ENCODE results near the gene ZC3H14.

The ZC3H14 gene

DNA sequence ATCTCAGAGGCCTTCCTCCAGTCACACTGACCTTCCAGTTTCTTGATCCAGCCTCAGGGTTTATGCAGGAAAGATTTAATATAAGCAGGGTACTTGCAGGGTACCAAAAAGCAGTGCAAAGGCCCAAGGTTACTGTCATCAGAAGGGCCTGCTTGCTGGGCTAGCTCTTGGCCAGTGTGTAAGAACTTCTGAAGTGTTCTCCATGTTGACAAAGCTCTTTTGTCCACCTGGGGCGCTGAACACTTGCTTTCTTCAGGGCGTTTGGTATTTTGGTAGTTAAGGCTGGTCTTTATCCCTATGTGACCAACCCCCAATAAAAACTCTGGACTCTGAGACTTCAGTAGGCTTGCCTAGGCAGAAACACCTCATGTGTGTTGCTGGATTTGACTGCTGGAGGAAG is 69.7 kb downstream of the ZC3H14 start:
- Histone ChIP-seq H3K9ac (ENCODE audit: low read length) (no peak overlapping the region), H3K4me1 (ENCODE audit: insufficient read depth, low read length, severe bottlenecking) (no peaks in the 10 kb centered on the region), H3K27ac (ENCODE audit: low read depth, low read length, poor library complexity, severe bottlenecking) (no peak overlapping the region), H3K9me2 (ENCODE audit: low read depth, low read length) (no peaks in the 10 kb centered on the region), H2AFZ (ENCODE audit: low read length) (no peak overlapping the region), H3K79me2 (ENCODE audit: insufficient read depth, low read length) (no peaks in the 10 kb centered on the region), H3K4me2 (ENCODE audit: low read length) (no peak overlapping the region), H3K9me3 (ENCODE audit: low read length) (no peaks in the 10 kb centered on the region), H3K27me3 (ENCODE audit: insufficient read depth, low read length) (no peaks in the 10 kb centered on the region), H3K36me3 (ENCODE audit: insufficient read depth, low read length) (no peaks in the 10 kb centered on the region), H4K20me1 (ENCODE audit: insufficient read depth, low read length) (no peaks in the 10 kb centered on the region), H3F3A (ENCODE audit: insufficient read depth, low read length) (no peaks in the 10 kb centered on the region), H3K4me3 (ENCODE audit: low read depth, low read length, poor library complexity, severe bottlenecking) (no peak overlapping the region)
- TF ChIP-seq, protein P1, sequence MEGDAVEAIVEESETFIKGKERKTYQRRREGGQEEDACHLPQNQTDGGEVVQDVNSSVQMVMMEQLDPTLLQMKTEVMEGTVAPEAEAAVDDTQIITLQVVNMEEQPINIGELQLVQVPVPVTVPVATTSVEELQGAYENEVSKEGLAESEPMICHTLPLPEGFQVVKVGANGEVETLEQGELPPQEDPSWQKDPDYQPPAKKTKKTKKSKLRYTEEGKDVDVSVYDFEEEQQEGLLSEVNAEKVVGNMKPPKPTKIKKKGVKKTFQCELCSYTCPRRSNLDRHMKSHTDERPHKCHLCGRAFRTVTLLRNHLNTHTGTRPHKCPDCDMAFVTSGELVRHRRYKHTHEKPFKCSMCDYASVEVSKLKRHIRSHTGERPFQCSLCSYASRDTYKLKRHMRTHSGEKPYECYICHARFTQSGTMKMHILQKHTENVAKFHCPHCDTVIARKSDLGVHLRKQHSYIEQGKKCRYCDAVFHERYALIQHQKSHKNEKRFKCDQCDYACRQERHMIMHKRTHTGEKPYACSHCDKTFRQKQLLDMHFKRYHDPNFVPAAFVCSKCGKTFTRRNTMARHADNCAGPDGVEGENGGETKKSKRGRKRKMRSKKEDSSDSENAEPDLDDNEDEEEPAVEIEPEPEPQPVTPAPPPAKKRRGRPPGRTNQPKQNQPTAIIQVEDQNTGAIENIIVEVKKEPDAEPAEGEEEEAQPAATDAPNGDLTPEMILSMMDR (IDR thresholded peaks at IDR 0.05; ENCODE audit: low read length), result no peak
- no peak for TF ChIP-seq EZH2 (IDR thresholded peaks at IDR 0.05; ENCODE audit: borderline replicate concordance, low read length)

DNA sequence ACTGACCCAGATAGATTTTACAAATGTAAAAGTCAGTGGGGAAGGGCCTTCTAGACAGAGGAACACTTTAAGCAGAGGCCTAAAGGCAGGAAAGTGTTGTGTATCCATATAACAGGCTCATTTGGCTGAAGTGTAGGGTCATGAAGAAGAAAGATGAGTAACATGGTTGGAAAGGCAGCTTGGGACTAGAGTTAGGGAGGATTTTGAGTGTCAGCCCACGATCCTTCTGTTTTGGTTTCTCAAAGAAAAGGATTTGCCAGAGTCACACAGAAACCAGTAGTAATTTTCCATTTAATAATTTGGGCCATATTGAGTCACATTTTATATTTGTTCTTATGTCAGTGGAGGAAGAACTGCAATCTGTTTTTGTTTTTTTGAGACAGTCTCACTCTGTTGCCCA is 76.4 kb downstream of the ZC3H14 start:
- TF ChIP-seq EZH2 (IDR thresholded peaks at IDR 0.05; ENCODE audit: borderline replicate concordance, low read length), result no peak
- TF ChIP-seq, protein P1 (IDR thresholded peaks at IDR 0.05; ENCODE audit: low read length), result no peak
- H3K4me1 ChIP-seq (ENCODE audit: insufficient read depth, low read length, severe bottlenecking), result no peaks in the 10 kb centered on the region
- H3K9me2 ChIP-seq (ENCODE audit: low read depth, low read length), result no peaks in the 10 kb centered on the region
- no peaks in the 10 kb centered on the region for H4K20me1 ChIP-seq (ENCODE audit: insufficient read depth, low read length)
- H3K27ac ChIP-seq (ENCODE audit: low read depth, low read length, poor library complexity, severe bottlenecking), result no peak overlapping the region
- H3K4me3 ChIP-seq (ENCODE audit: low read depth, low read length, poor library complexity, severe bottlenecking), result no peak overlapping the region
- no peak overlapping the region for H3K9ac ChIP-seq (ENCODE audit: low read length)
- H3K36me3 ChIP-seq (ENCODE audit: insufficient read depth, low read length), result no peaks in the 10 kb centered on the region
- H3F3A ChIP-seq (ENCODE audit: insufficient read depth, low read length), result no peaks in the 10 kb centered on the region
- no peaks in the 10 kb centered on the region for H3K27me3 ChIP-seq (ENCODE audit: insufficient read depth, low read length)
- H3K79me2 ChIP-seq (ENCODE audit: insufficient read depth, low read length), result no peaks in the 10 kb centered on the region
- H2AFZ ChIP-seq (ENCODE audit: low read length), result no peak overlapping the region
- no peaks in the 10 kb centered on the region for H3K9me3 ChIP-seq (ENCODE audit: low read length)
- no peak overlapping the region for H3K4me2 ChIP-seq (ENCODE audit: low read length)

DNA sequence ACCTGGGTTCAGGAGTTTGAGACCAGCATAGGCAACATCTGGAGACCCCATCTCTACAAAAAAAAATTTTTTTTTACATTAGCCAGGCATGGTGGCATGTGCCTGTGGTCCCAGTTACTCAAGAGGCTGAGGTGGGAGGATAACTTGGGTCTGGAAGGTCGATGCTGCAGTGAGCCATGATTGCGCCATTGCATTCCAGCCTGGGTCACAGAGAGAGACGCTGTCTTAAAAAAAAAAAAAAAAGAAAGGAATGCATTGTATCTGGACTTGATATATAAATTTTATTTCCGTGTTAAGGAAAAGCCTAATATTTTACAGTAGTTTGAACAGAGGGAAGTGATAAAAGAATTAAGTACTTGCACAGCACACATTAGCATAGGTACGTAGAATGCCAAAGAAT is 97.2 kb downstream of the ZC3H14 start:
- Histone ChIP-seq H3K36me3 (ENCODE audit: insufficient read depth, low read length) (no peaks in the 10 kb centered on the region), H3K27ac (ENCODE audit: low read depth, low read length, poor library complexity, severe bottlenecking) (no peak overlapping the region), H3K4me1 (ENCODE audit: insufficient read depth, low read length, severe bottlenecking) (no peaks in the 10 kb centered on the region), H3K9ac (ENCODE audit: low read length) (no peak overlapping the region), H4K20me1 (ENCODE audit: insufficient read depth, low read length) (no peaks in the 10 kb centered on the region), H3K9me3 (ENCODE audit: low read length) (no peaks in the 10 kb centered on the region), H2AFZ (ENCODE audit: low read length) (no peak overlapping the region), H3F3A (ENCODE audit: insufficient read depth, low read length) (no peaks in the 10 kb centered on the region), H3K9me2 (ENCODE audit: low read depth, low read length) (no peaks in the 10 kb centered on the region), H3K4me2 (ENCODE audit: low read length) (no peak overlapping the region), H3K4me3 (ENCODE audit: low read depth, low read length, poor library complexity, severe bottlenecking) (no peak overlapping the region), H3K27me3 (ENCODE audit: insufficient read depth, low read length) (no peaks in the 10 kb centered on the region), H3K79me2 (ENCODE audit: insufficient read depth, low read length) (no peaks in the 10 kb centered on the region)
- TF ChIP-seq, protein P1 (IDR thresholded peaks at IDR 0.05; ENCODE audit: low read length), result no peak
- TF ChIP-seq EZH2 (IDR thresholded peaks at IDR 0.05; ENCODE audit: borderline replicate concordance, low read length), result no peak

Data from OCI-LY1 (cell line).